ENCODE results near the gene AFAP1L2.

DNA sequence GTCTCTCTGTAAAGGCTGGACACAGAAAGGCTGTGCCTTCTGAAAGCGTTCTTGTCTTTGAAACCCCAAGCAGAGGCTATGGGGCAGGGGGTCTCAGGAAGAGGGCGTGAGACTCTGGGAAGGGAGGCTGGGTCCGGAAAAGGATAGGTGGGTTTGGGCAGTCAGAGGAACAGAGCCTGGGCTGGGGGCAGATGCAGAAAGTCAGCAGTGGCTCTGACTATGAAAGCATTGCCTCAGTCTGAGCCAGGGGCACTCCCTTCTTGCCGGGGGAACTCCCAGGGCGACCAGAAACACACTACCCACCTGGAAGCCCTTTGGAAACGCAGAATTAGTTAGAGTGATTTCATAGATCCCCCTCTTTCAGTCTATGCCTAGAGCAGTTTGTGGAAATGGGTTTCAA is 93.3 kb downstream of the AFAP1L2 start:
- TF ChIP-seq, protein P1, sequence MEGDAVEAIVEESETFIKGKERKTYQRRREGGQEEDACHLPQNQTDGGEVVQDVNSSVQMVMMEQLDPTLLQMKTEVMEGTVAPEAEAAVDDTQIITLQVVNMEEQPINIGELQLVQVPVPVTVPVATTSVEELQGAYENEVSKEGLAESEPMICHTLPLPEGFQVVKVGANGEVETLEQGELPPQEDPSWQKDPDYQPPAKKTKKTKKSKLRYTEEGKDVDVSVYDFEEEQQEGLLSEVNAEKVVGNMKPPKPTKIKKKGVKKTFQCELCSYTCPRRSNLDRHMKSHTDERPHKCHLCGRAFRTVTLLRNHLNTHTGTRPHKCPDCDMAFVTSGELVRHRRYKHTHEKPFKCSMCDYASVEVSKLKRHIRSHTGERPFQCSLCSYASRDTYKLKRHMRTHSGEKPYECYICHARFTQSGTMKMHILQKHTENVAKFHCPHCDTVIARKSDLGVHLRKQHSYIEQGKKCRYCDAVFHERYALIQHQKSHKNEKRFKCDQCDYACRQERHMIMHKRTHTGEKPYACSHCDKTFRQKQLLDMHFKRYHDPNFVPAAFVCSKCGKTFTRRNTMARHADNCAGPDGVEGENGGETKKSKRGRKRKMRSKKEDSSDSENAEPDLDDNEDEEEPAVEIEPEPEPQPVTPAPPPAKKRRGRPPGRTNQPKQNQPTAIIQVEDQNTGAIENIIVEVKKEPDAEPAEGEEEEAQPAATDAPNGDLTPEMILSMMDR (IDR thresholded peaks at IDR 0.05): no peak
- TF ChIP-seq POLR2A (IDR thresholded peaks at IDR 0.05): no peak
- no peak for TF ChIP-seq POLR2AphosphoS5 (IDR thresholded peaks at IDR 0.05; ENCODE audit: insufficient read depth in 1 of 2, low read depth in 1 of 2)

Data from vagina (tissue), 2 donors.